WI38 (cell line): ENCODE data around the gene ANGPTL2.

Source experiments
- H3K4me3 ChIP-seq: 2 replicates; pipeline ENCODE4 v1.5.1; 2011; ENCODE audit warnings: low read depth, mild to moderate bottlenecking, control low read depth, low read length
- TF ChIP-seq, protein P1 (sequence below): IDR thresholded peaks from 2 replicates; pipeline ENCODE4 v1.5.1; 2012; ENCODE audit warnings: low read depth, mild to moderate bottlenecking, control low read depth, low read length

Gene ANGPTL2

DNA sequence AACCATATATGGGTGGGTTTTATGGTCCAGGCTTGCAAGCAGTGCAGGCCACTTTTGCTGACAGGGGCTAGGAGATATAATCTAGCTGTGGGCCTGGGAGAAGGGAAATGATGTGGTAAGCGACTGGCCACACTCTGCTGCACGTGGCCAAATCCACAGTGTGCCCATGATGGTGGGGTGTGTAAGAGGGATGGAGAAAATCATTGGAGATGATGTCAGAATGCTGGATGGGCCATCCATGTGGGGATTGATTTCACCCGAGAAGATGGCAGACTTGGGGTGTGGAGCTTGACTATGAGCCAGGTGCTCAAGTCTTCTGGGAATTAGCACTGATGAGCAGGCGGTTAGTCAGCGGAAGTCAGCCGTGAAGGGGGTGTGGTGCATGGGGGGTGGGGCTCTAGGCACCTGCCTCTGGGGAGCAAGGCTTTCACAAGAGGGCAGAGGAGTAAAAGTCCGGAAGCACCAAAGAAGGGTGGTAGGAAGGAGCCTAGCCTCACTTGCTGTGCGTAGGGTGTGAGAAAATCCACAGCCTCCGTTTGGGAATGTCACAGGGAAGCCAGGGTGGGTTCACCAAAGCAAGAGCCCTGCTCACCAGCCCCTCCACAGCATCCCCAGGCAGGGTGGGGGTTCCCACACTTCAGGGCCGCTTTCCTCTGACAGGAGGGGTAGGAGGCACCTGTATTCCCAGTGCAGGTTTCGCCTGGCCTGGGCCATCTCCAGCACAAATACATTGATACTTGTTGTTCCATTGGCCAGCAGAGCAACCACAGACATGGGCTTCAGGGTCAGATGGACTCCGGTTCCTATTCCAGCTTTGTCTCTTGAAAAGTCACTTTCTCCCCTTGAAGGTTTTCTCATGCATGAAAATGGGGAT, 44.5 kb upstream of the ANGPTL2 start:
- no peak overlapping the region for H3K4me3 ChIP-seq
- TF ChIP-seq, protein P1, sequence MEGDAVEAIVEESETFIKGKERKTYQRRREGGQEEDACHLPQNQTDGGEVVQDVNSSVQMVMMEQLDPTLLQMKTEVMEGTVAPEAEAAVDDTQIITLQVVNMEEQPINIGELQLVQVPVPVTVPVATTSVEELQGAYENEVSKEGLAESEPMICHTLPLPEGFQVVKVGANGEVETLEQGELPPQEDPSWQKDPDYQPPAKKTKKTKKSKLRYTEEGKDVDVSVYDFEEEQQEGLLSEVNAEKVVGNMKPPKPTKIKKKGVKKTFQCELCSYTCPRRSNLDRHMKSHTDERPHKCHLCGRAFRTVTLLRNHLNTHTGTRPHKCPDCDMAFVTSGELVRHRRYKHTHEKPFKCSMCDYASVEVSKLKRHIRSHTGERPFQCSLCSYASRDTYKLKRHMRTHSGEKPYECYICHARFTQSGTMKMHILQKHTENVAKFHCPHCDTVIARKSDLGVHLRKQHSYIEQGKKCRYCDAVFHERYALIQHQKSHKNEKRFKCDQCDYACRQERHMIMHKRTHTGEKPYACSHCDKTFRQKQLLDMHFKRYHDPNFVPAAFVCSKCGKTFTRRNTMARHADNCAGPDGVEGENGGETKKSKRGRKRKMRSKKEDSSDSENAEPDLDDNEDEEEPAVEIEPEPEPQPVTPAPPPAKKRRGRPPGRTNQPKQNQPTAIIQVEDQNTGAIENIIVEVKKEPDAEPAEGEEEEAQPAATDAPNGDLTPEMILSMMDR, result no peak

DNA sequence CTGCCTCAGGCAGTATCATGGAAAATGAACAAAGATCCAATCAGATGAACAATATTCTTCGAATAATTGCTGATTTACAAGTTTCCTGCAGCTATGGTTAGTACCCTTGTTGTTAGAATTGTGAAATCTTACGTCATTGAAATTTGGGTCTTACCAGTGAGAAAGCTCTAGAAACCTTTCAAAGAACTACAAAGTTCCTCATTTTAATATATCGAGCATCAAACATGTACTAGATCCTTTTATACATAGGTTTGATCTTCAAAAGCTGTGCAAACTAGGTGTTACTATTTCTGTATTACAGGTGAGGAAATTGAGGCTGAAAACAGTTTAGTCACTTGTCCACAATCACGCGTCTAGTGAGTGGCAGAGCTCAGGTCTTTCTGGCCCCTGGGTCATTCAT, 43.7 kb upstream of the ANGPTL2 start:
- H3K4me3 ChIP-seq, result no peak overlapping the region
- TF ChIP-seq, protein P1, result no peak

DNA sequence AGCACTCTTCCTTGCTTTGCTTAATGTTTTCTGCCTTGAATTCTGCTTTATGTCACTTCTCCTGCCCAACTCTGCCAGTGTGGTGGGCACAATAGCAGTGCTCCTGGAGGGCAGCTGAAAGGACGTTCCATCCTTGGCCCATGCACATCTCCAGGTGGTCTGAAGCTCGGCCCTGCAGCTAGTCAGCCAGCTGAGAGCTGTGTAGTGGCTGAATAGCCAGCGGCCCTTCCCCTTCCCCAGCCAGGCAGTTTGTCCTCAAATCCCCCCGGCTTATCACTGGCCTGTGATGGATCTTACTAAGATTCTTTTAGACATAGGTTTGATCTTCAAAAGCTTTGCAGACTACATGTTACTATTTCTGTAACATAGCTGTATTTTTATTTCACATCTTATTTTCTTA, 42.7 kb upstream of the ANGPTL2 start:
- H3K4me3 ChIP-seq, result no peak overlapping the region
- TF ChIP-seq, protein P1, result no peak

DNA sequence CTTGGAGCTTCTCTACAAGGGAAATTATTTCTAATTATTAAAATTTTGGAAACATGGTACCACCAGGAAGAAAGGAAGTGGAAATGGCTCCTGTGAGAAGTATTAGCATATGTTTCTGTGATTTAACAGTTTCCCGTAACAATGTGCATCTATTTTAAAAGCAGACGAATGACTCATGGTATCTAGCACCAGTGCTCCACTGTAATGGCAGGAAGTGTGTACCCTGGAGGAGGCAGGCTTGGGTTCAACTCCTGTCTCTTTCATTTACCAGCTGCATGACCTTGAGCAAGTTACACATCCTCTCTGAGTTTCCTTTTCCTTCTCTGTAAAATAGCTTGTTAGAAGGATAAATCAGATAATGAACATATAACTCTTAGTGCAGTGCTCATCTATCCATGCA, 41.0 kb upstream of the ANGPTL2 start:
- no peak overlapping the region for H3K4me3 ChIP-seq
- TF ChIP-seq, protein P1, result no peak

DNA sequence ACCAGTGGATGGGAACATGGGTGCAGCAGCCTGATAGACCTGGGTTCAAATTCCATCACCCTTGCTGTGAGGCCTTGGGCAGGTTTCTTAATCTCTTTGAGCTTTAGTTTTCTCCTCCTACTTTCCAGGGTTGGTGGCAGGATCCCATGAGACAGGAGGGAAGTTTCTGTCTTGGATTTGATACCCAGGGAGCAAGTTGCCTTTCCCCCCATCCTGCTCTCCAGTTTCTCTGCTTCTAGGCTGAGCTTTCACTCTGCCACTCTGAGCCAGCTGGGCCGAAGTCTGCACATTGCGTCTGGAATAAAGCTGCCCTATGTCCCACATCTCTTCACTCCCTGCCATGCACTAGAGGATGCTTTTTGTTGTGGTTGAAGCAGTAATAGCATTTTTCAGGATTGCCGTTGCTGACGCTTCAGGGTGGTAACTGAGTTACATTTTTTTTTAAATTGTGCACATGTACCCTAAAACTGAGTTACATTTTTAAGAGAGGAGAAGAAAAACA, 40.5 kb upstream of the ANGPTL2 start:
- TF ChIP-seq, protein P1, result no peak
- H3K4me3 ChIP-seq, result no peak overlapping the region

DNA sequence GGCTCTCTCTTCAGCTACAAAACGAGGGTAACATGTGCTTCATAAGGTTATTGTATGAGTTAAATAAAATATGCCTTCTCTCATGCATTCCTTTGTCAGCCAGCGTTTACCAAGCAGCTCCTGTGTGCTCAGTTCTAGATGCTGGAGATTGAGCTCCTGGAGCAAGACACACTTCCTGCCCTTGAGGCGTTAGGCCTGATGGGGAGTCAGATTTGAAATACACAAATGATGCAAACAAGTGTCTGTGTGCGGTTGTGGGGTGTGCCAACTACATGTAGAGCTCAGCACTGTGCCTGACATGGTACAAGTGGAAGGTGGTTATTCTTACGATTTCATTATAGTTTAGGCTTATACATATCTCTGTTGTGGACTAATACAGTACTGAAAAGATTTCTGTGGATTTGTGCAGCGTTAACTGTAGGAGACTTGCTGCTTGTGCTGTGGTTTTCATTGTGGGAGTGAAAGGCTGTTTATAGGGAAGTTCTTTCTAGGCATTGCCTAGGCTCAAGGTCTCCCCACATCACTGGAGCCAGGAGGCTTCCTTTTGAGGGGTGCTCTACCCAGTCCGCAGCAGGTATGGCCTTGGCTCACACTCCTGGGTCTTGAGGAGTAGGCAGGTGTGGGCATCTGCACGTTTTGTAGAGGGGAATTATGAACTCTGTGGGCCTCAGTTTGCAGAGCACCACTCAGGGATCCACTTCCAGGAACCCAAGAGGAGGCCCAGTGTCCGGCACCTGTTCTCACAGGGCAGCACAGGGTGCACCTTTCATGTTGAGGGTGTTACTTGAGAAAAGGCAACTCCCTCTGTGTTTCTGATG, 39.8 kb upstream of the ANGPTL2 start:
- TF ChIP-seq, protein P1, result no peak
- no peak overlapping the region for H3K4me3 ChIP-seq
